Left ventricle myocardium superior (tissue), 1 donor: ENCODE measurements around the gene KRT1. TPM values are rescaled to one million over a fixed set of nuclear protein-coding genes. Genes with fewer than 3 reads are reported as not detected.
A peak's percentile ranks its signal among the peaks of the same experiment; 100 is the strongest.

Experiments used
- ATAC-seq: fragments of 200-7000 bp; cut with Tn5 transposase; one replicate; pipeline ENCODE4 v1.9.1; 2020; ENCODE audit warnings: mild to moderate bottlenecking, moderate library complexity
- DNase-seq: peaks from one replicate; pipeline ENCODE4 v3.0.0-alpha.2; 2020
- intact Hi-C: fragments of 100-400 bp; cut with micrococcal nuclease; formaldehyde crosslinking; loops from one replicate; pipeline ENCODE4 v1.11.0; 2022
- total RNA-seq: library from RNA; stranded (reverse); fragmentation: NEBNext Ultra II Directional; extraction: Animal tissue kit (Norgen Biotek cat#: 25700); gene quantifications from one replicate; pipeline ENCODE4 v1.2.1, GENCODE V29; 2021
- donor health status: DM: no; HTN: yes; CAD: no; lungs with severe emphysema.

KRT1 gene
- total RNA-seq, 1 donor from 2014 or later = 0.15 TPM

DNA sequence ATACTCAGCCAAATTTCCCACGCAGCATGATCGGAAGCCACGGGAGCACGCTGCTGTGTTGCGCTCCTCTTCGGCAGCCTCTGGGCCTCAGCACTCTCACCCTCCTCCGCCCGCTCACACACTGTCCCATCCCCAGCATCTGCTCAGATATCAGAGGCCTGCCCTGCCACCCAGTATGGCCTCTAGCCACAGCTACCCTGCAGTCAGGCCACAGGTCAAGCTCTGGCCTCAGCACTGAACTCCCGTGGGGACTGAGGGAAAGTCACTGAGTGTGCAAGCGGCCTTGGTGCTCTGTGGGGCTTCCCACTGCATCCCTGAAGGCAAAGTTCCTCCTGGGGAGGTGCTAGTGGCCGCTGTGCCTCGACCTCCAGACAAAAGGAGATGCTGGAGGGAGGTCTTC is 21.1 kb upstream of the KRT1 start:
- ATAC-seq (no peak), DNase-seq (no peak)
- intact Hi-C loops = no loop called here

DNA sequence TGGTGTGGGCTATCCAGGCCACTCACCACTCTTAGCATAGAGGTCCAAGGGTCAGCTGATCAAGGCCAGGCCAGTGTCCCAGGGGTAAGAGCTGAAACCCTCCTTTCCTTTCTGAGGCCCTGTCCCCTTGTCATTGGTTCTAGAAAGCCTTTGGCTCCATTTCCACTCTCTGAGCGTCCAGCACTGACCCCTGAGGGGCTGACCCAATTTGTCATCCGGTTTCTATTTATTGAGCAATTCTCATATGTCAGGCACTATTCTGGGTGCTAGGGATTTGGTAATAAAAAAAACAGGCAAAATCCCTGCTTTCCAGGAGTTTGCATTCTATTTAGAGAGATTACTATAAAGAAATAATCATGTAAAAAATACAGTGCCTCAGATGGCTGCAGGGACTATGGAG is 19.8 kb upstream of the KRT1 start:
- intact Hi-C loops = no loop called here
- no peak for DNase-seq
- peak; percentile 57 for ATAC-seq

DNA sequence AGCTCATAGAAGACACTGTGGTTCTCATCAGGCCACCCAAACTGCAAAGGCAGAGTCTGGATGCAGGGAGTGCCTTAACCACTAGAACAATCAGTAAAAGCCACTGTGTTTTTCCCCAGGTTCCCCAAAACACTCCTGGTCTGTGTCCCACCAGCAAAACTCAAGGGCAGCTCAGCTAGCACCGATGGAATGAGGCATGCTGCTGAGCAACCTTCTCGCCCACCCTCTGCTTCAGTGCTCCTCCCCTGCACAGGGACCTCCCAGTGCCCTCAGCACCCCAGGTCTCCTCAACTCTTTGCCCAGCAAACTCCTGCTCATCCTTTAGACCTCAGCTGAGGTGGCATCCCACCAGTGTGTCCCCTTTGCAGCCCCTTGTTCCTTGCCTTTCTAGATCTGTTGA is 19.2 kb upstream of the KRT1 start:
- no peak for DNase-seq
- intact Hi-C loops = no loop called here
- peak; percentile 6 for ATAC-seq

DNA sequence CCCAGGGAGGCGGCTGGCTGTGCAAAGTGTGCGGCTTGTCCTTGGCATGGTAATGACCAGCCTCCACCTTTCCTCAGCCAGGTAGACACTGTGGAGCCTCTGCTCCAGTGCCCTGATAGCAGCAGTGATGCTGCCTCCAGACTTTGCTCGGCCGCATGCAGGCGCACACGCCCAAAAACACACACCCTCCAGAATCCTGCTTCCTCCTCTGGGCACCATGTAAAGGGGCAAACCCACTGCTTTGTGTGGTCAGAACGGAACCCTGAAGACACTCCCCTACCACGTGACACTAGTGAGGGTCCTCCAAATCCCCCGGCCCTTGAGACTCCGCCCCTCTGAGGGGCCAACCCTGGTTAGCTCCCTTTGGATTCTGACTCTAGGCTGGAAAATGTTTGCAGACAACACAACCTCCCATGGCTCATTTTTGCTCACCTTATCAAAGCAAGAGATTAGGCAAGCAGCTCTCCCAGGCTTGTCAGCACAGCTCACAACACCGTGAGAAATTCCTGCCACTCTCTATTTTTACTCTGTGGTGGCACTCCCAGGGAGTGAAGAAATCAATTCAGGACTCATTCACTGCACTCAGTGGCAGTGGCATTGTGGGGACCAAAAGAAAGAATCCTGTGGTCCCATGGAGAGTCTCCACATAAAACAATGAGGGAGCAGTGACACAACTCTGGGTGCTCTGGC is 18.6 kb upstream of the KRT1 start:
- DNase-seq (no peak), ATAC-seq (peak; percentile 92)
- intact Hi-C loops = no loop called here

DNA sequence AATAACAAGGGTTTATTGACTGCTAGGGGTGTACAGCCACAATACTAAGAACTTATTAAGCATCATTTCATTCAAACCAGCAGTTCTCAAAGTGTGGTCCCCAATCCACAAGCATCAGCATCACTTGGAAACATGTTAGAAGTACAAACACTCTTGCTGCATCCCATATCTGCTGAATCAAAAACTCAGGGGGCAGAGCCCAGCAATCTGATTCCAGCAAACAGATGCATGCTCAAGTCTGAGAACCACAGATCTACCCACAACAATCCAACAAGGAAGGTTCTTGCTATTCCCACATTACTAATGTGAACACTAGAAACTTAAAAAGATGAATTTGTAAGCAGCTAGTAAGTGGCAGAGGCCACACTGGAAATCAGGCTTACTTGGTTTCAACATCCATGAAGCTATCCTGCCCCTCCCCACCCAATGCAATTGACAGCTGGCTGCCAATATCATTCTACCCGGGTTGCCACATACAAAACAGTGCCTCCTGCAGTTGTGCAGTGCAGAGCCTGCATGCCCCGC is 16.9 kb upstream of the KRT1 start:
- DNase-seq (no peak), ATAC-seq (no peak)
- intact Hi-C loops = no loop called here

DNA sequence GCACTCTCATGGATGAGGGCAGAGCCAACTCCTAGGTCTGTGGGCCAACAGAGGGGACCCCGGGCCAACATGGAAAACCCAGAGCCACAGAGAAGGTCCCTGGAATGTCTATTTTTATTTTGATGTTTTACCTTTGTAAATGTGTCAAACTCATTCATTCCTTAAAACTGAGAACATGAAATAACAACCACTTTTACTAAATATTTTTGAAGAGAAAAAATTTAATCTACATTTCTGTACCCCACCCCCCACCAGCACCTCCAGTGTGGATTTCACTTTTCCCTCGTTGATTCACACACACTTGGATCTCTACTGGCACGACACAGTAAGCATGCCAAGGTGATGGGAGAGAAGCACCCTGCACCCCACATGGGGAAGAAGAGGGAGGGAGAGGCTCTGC is 16.4 kb upstream of the KRT1 start:
- ATAC-seq = no peak
- intact Hi-C loops = no loop called here
- no peak for DNase-seq

DNA sequence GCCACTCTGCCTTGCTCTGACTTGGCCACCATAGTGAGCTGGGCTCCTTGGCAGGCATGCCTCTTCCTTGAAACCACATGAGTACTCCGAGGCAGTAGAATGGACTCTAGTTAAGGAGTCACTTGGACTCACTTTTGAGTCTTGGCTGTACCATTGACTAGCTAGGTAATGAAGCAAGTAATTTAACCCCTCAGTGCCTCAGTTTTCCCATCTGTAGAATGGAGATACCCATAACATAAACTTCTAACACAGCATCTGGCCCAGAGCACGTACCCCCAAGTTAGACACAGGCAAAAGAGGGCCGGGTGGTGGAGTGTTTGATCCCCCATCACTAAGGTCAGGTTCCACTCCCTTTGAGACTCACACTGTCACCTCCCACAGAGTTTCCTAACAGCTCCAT is 14.8 kb upstream of the KRT1 start:
- intact Hi-C loops = no loop called here
- no peak for DNase-seq
- no peak for ATAC-seq

DNA sequence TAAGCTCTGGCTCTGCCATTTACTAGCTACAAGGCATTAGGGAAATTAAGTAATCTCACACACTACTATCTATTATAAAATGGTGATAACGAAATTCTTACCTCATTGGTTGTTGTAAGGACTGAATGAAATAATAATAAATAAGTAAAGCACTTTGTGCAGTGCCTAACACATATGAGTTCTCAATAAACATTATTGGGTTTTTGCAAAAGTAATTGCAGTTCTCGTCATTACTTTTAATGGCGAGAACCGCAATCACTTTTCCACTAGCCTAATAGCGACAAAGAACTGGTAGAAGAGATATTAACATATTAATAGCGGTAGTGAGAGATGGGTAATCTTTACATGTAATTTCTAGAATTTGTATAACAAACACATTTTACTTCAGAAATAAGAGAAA is 13.9 kb upstream of the KRT1 start:
- ATAC-seq = no peak
- intact Hi-C loops = no loop called here
- no peak for DNase-seq

DNA sequence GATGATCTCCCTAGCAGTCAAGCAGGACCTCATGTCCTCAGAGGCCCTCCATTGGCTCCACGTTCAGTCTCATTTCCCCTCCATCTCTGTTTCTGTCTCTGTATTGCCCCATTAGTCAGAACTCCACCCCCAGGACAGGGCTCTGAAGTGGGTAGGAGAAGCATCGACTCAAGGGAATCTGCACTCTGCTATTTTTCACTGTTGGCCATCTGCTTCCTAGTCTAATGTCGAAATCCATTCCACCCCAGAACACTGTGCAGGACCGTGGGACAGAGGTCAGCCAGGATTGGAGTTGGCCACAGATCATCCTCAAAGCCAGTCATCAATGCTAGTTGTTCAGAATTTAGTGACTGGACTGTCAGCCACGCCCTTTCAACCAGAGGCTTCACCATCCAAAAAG is 13.1 kb upstream of the KRT1 start:
- intact Hi-C loops = no loop called here
- ATAC-seq (no peak), DNase-seq (no peak)

DNA sequence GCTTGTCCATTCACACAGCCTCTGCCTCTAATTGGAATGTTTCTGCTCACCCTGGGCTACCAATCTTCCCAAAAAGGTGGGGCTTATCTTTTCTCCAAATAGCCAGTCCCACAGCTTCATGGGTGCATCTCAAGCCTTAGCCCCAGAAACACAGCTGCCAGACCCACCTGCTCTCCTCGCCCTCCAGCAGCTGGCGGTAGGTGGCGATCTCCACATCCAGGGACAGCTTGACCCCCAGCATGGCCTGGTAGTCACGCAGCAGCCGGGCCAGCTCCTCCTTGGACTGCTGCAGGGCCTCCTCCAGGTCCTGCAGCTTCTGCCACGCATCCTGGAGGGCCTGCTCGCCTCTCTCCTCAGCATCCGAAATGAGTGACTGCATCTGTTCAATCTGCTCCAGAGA is 12.0 kb upstream of the KRT1 start:
- intact Hi-C loops = no loop called here
- no peak for DNase-seq
- ATAC-seq = no peak

DNA sequence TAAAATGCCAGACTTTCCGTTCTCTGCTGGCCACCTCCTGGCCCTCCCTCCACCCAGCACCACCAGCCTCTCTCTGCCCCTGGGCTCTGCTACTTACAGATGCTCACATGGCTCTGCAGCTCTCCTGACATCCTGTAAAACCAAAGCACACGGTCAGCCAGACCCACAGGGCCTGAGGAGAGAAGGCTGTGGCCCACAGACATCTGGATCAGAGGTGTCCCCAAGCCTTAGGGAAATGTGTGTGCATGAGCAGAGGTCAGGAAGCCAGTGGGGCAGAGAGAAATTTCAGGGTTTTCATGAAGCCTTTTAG is 11.6 kb upstream of the KRT1 start:
- DNase-seq = no peak
- intact Hi-C loops = no loop called here
- ATAC-seq = no peak

DNA sequence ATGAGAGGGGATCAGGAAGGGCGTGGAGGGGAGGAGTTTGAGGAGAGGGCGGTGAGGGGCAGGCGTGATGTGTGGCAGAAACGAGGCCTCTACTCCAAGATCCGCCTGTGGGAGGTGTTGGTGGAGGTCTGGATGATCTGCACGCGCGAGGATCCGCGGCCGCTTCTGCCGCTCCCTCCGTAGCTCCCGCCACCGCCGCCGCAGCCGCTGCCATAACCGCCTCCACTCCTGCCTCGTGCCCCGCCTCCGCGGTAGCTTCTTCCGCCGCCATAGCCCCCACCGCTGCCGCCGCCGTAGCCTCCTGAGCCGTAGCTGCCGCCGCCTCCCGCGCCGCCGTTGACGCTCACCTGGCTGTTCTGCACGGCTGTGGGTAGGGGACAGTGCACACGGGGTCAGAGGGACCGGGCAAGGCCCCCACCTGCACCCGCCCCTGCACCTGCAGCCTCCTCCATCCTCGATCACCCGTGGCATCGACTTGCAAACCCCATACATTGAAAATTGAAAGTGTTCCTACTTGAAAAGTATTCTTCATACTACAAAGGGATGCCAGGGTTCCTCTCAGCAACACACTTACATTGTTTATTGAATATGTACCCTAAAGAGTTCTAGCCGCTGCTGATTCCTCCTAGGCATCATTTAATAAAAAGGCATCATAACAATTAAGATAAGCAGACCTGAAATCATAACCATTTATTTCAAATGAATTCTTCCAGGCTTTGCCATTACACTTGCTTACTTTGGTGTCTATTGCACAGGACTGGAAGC is 11.1 kb upstream of the KRT1 start:
- no peak for DNase-seq

DNA sequence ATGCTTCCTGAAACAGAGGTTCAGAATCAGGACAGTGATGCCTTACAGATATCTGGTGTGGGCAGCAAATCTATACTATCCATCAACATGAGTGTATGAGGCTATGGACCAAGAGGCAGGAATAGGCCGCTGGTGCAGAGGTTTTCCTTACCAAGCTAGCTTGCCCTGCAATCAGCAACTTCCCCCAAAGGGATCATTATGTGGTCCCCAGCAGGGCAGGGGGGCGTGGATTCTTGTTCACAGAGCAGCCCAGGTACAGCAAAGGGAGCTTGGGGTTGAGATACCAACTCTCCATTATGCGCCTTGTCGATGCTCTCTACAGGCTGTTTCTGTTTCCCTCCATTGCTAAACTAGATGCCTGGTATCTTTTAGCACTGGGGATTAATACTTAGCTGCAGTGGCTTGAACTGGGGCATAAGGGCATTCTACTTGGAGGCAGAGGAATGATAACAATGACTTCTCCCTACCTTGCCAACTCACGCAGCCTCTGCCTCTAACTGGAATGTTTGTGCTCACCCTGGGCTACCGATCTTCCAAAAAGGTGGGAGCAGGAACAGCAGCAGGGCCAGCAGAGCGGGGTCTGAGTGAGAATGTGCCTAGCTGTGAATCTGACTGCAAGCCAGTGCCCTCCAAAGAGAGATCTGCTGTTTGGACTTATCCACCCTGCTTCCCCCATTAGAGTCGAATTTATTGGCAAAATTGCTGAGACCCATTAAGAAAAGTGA is 10.3 kb upstream of the KRT1 start:
- DNase-seq = no peak
- ATAC-seq = no peak
- intact Hi-C loops = no loop called here

More for the DNA sequence above, 11.1 kb upstream of the KRT1 start:
- ATAC-seq = peak; percentile 58
- intact Hi-C loops = no loop called here

DNA sequence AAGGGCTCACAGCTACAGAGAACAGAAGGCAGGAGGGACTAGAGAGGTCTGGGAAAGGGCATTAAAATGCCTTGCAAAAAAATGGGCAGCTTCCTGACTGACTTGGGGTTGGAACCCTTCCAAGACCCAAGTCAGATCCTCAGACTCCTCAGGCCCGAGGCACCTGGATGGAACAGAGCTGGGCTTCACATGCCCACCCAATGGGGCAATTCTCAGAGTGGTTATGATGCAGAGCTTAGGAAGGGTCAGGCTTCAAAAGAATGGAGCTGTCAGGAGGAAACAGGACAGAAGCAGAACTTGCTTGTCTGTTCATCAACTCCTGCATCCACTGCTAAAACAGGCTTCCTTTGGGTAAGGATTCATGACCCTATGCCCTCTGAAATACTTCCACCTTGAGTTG is 9.7 kb upstream of the KRT1 start:
- no peak for ATAC-seq
- DNase-seq = no peak
- intact Hi-C loops = no loop called here

DNA sequence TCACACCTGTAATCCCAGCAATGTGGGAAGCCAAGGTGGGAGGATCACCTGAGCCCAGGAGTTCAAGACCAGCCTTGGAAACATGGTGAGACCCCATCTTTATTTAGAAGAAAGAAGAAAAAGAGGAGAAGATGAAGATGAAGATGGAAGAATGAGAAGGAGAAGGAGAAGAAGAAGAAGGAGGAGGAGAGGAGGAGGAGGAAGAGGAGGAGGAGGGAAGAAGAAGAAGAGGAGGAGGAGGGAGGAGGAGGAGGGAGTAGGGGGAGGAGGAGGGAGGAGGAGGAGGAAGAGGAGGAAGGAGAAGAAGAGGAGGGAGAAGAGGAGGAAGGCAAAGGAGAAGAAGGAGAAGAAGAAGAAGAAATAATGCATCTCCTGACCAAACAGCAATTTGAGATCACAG is 9.0 kb upstream of the KRT1 start:
- no peak for ATAC-seq
- intact Hi-C loops = no loop called here
- no peak for DNase-seq

DNA sequence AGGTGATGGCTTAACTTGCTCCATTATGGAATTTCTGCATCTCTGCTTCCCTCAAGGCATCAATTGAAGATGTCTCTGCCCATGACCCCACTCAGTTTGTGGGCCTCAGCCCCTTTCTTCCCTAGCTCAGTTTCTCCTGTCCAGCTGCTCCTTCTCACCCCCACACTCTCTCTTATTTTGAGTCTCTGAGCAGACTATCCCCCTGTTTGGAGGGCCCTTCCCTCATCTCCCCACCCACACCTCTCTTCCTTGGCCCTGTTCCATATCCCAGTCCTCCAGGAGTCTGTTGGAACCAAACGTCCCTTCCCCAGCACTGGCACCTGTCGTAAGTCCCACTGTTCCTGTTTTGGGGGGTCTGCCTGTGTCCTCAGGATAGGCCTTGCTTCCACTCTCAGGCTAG is 8.3 kb upstream of the KRT1 start:
- intact Hi-C loops = no loop called here
- no peak for ATAC-seq
- DNase-seq = no peak

DNA sequence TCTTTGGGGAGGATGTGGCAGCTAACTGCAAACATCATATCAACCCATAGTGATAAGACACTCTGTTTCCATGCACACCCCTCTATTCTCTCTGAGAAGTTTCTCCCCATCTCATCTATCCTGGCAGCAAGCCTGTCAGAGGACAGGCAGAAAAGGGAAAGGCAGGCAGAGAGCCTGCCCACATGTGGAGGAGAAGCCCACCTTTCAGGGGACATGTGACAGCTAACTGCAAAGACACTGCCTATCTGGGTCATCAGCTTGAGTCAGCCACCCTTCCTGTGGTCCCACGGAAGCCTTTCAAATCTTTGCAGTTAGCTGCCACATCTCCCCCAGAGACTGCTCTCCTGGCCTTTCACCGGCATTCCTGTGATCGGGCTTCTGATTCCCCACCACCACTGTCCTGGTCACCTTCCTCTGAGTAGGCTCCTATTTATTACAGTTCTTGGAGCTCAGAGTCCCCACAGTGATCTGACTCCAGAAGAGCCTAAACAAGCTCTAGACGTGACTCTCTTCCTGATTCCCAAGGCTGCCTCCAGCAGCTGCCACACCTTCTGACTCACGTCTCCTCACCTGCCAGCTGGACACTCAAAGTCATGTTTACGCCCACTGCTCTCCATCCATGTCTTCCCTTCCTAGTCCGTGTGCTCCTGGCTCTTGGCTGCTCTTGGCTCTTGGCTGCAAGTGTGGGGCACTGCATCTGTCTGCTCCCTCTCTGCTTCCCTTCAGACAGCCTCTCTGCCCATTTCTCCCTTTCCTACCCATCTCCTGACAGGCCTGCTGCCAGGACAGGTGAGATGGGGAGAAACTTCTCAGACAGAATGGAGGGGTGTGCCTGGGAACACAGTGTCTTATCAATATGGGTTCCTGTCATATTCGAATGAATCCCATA is 7.5 kb upstream of the KRT1 start:
- intact Hi-C loops = no loop called here
- ATAC-seq (no peak), DNase-seq (no peak)

DNA sequence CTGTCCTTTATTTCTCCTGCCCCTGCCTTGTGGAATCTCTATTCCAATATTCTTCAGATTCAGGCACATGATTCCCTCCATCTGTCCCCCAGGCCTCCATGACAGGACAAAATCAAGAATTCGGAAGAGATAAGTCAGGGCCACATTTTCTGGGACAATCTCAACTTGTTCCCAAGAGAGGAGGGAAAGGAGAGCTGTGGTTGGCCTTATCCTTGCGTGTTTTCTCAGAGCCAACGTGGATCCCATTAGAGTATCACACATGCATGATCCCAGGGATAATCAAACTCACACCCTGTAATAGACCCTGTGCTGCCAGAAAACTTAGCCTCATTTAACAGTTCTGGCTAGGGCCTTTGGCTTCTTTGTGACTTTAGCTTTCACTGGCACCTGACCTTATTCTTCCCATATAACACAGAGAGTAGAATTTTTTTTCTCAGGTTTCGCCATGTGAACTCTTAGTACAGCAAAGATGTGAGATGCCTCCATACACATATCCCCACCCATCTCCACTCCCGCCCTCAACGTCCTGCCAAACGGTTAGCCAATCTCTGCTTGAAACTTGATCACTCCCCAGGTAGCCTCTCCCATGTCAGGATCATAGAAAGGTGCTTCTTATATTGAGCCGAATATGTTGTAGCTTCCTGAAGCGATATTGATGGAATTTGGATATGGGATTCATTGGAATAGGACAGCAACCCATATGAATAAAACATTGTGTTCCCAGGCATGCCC is 6.7 kb upstream of the KRT1 start:
- ATAC-seq (no peak), DNase-seq (no peak)
- intact Hi-C loops = no loop called here

DNA sequence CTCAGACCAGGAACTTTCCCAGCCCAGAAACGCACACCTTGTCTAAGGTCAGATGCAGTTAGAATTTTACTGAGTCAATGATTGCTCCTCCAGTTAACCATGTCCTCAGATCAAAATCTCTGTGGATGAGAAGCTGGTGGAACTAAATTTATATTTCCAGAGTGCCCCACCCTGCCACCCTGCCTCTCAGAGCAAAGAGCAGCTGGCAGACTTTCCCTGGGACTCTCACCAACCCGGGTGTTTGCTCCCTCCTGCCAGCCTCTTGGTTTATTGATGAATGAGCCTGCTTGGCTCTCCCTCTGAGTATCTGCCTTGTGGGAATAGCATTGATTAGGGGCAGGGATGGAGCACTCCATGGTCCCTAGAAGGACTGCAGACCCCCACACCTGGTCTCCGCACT is 5.9 kb upstream of the KRT1 start:
- DNase-seq = no peak
- ATAC-seq = no peak
- intact Hi-C loops = no loop called here
